ENCODE results near the gene C1orf21.
A peak's percentile ranks its signal among the peaks of the same experiment; 100 is the strongest.

C1orf21 gene

GRCh38 chr1:184646824-184647223 is 260.0 kb downstream of the C1orf21 start:
- no peaks in the 10 kb centered on the region for H3K27me3 ChIP-seq (ENCODE audit: insufficient read depth, low read length)
- H3K14ac ChIP-seq (ENCODE audit: low read length), result no peak overlapping the region
- no peak overlapping the region for H2BK12ac ChIP-seq (ENCODE audit: low read length)
- no peak overlapping the region for H3K23ac ChIP-seq (ENCODE audit: low read length)
- H3K18ac ChIP-seq (ENCODE audit: low read length), result no peak overlapping the region
- H3K27ac ChIP-seq (ENCODE audit: low read depth, low read length), result no peak overlapping the region
- no peak for DNase-seq
- no peaks in the 10 kb centered on the region for H3K9me3 ChIP-seq (ENCODE audit: insufficient read depth, low read depth, low read length)
- peak overlapping the region; percentile 11 for H3K4me3 ChIP-seq (ENCODE audit: low read depth, low read length)
- H4K12ac ChIP-seq (ENCODE audit: low read depth, low read length), result no peak overlapping the region
- no peak overlapping the region for H2BK5ac ChIP-seq (ENCODE audit: low read depth, low read length, poor library complexity)
- no CpG with 5 or more reads among the region's 3 CpGs for WGBS (ENCODE audit: extremely low coverage, insufficient coverage, insufficient read length)
- no peak overlapping the region for H4K8ac ChIP-seq (ENCODE audit: low read depth, low read length)
- H4K91ac ChIP-seq (ENCODE audit: low read depth, low read length), result no peak overlapping the region
- no peak overlapping the region for H2AK5ac ChIP-seq (ENCODE audit: low read length)
- H3K36me3 ChIP-seq (ENCODE audit: control insufficient read depth in 1 of 2, insufficient read depth in 2 of 2, low read length in 2 of 2), result no peaks in the 10 kb centered on the region
- no peak overlapping the region for H2BK120ac ChIP-seq (ENCODE audit: insufficient read depth, low read length, poor library complexity)
- H3K79me2 ChIP-seq (ENCODE audit: control insufficient read depth, insufficient read depth, low read length, poor library complexity), result no peaks in the 10 kb centered on the region
- H2AFZ ChIP-seq (ENCODE audit: insufficient read depth, low read length, poor library complexity), result no peak overlapping the region
- no peak overlapping the region for H3K4me2 ChIP-seq (ENCODE audit: low read length)
- peaks cover 0 to 2% of the 10 kb centered on the region in 2 experiments for H3K4me1 ChIP-seq (ENCODE audit: control insufficient read depth in 1 of 2, insufficient read depth in 2 of 2, low read length in 2 of 2)
- H3K4ac ChIP-seq (ENCODE audit: low read depth, low read length), result no peak overlapping the region
- H3K9ac ChIP-seq (ENCODE audit: low read length), result no peak overlapping the region
- H3K79me1 ChIP-seq (ENCODE audit: low read length), result no peaks in the 10 kb centered on the region

GRCh38 chr1:184647471-184647870 is 260.6 kb downstream of the C1orf21 start:
- no peaks in the 10 kb centered on the region for H3K79me1 ChIP-seq (ENCODE audit: low read length)
- H3K36me3 ChIP-seq (ENCODE audit: control insufficient read depth in 1 of 2, insufficient read depth in 2 of 2, low read length in 2 of 2), result no peaks in the 10 kb centered on the region
- no CpG with 5 or more reads among the region's 4 CpGs for WGBS (ENCODE audit: extremely low coverage, insufficient coverage, insufficient read length)
- no peak overlapping the region for H3K4me2 ChIP-seq (ENCODE audit: low read length)
- no peak overlapping the region for H2AK5ac ChIP-seq (ENCODE audit: low read length)
- H3K18ac ChIP-seq (ENCODE audit: low read length), result no peak overlapping the region
- no peak overlapping the region for H4K91ac ChIP-seq (ENCODE audit: low read depth, low read length)
- H3K9me3 ChIP-seq (ENCODE audit: insufficient read depth, low read depth, low read length), result no peaks in the 10 kb centered on the region
- H2BK12ac ChIP-seq (ENCODE audit: low read length), result no peak overlapping the region
- H3K27me3 ChIP-seq (ENCODE audit: insufficient read depth, low read length), result no peaks in the 10 kb centered on the region
- H3K79me2 ChIP-seq (ENCODE audit: control insufficient read depth, insufficient read depth, low read length, poor library complexity), result no peaks in the 10 kb centered on the region
- no peak for DNase-seq
- H4K8ac ChIP-seq (ENCODE audit: low read depth, low read length), result no peak overlapping the region
- no peak overlapping the region for H2AFZ ChIP-seq (ENCODE audit: insufficient read depth, low read length, poor library complexity)
- no peak overlapping the region for H4K12ac ChIP-seq (ENCODE audit: low read depth, low read length)
- H3K23ac ChIP-seq (ENCODE audit: low read length), result no peak overlapping the region
- no peak overlapping the region for H2BK120ac ChIP-seq (ENCODE audit: insufficient read depth, low read length, poor library complexity)
- H3K4me3 ChIP-seq (ENCODE audit: low read depth, low read length), result peak overlapping the region; percentile 11
- no peak overlapping the region for H3K4ac ChIP-seq (ENCODE audit: low read depth, low read length)
- H3K4me1 ChIP-seq (ENCODE audit: control insufficient read depth in 1 of 2, insufficient read depth in 2 of 2, low read length in 2 of 2), result peaks cover 0 to 2% of the 10 kb centered on the region in 2 experiments
- H3K14ac ChIP-seq (ENCODE audit: low read length), result no peak overlapping the region
- H2BK5ac ChIP-seq (ENCODE audit: low read depth, low read length, poor library complexity), result no peak overlapping the region
- no peak overlapping the region for H3K27ac ChIP-seq (ENCODE audit: low read depth, low read length)
- no peak overlapping the region for H3K9ac ChIP-seq (ENCODE audit: low read length)

- whole genome bisulfite sequencing (ENCODE audit: extremely low coverage, insufficient coverage, insufficient read length), result no CpG with 5 or more reads among the region's 4 CpGs
These were observed 261.5 kb downstream of the C1orf21 start for GRCh38 chr1:184648160-184648855.

GRCh38 chr1:184648856-184649201 is 262.0 kb downstream of the C1orf21 start:
- H3K4me2 ChIP-seq (ENCODE audit: low read length), result no peak overlapping the region

More at GRCh38 chr1:184648160-184648855, 261.5 kb downstream of the C1orf21 start:
- Histone ChIP-seq H4K8ac (ENCODE audit: low read depth, low read length) (no peak overlapping the region), H3K4me3 (ENCODE audit: low read depth, low read length) (no peak overlapping the region), H2BK5ac (ENCODE audit: low read depth, low read length, poor library complexity) (no peak overlapping the region), H3K4ac (ENCODE audit: low read depth, low read length) (no peak overlapping the region), H2BK120ac (ENCODE audit: insufficient read depth, low read length, poor library complexity) (no peak overlapping the region), H3K9me3 (ENCODE audit: insufficient read depth, low read depth, low read length) (no peaks in the 10 kb centered on the region), H3K14ac (ENCODE audit: low read length) (no peak overlapping the region), H3K18ac (ENCODE audit: low read length) (no peak overlapping the region), H3K9ac (ENCODE audit: low read length) (no peak overlapping the region), H2BK12ac (ENCODE audit: low read length) (no peak overlapping the region), H3K27ac (ENCODE audit: low read depth, low read length) (no peak overlapping the region), H3K79me2 (ENCODE audit: control insufficient read depth, insufficient read depth, low read length, poor library complexity) (no peaks in the 10 kb centered on the region), H2AK5ac (ENCODE audit: low read length) (no peak overlapping the region), H3K27me3 (ENCODE audit: insufficient read depth, low read length) (no peaks in the 10 kb centered on the region), H4K91ac (ENCODE audit: low read depth, low read length) (no peak overlapping the region), H4K12ac (ENCODE audit: low read depth, low read length) (no peak overlapping the region), H3K4me1 (ENCODE audit: control insufficient read depth in 1 of 2, insufficient read depth in 2 of 2, low read length in 2 of 2) (peaks cover 0 to 2% of the 10 kb centered on the region in 2 experiments), H3K36me3 (ENCODE audit: control insufficient read depth in 1 of 2, insufficient read depth in 2 of 2, low read length in 2 of 2) (no peaks in the 10 kb centered on the region), H3K79me1 (ENCODE audit: low read length) (no peaks in the 10 kb centered on the region), H2AFZ (ENCODE audit: insufficient read depth, low read length, poor library complexity) (no peak overlapping the region), H3K23ac (ENCODE audit: low read length) (no peak overlapping the region), H3K4me2 (ENCODE audit: low read length) (no peak overlapping the region)
- peak in 1 of 2 donors; percentile 31 for DNase-seq

More at GRCh38 chr1:184648856-184649201, 262.0 kb downstream of the C1orf21 start:
- Histone ChIP-seq H2AFZ (ENCODE audit: insufficient read depth, low read length, poor library complexity) (no peak overlapping the region), H3K4me1 (ENCODE audit: control insufficient read depth in 1 of 2, insufficient read depth in 2 of 2, low read length in 2 of 2) (peaks cover 0 to 2% of the 10 kb centered on the region in 2 experiments), H3K27ac (ENCODE audit: low read depth, low read length) (no peak overlapping the region), H3K23ac (ENCODE audit: low read length) (no peak overlapping the region), H3K79me1 (ENCODE audit: low read length) (no peaks in the 10 kb centered on the region), H2BK5ac (ENCODE audit: low read depth, low read length, poor library complexity) (no peak overlapping the region), H4K12ac (ENCODE audit: low read depth, low read length) (no peak overlapping the region), H3K4ac (ENCODE audit: low read depth, low read length) (no peak overlapping the region), H3K18ac (ENCODE audit: low read length) (no peak overlapping the region), H2BK120ac (ENCODE audit: insufficient read depth, low read length, poor library complexity) (no peak overlapping the region), H3K9me3 (ENCODE audit: insufficient read depth, low read depth, low read length) (no peaks in the 10 kb centered on the region), H4K8ac (ENCODE audit: low read depth, low read length) (no peak overlapping the region), H3K9ac (ENCODE audit: low read length) (no peak overlapping the region), H3K36me3 (ENCODE audit: control insufficient read depth in 1 of 2, insufficient read depth in 2 of 2, low read length in 2 of 2) (no peaks in the 10 kb centered on the region), H3K79me2 (ENCODE audit: control insufficient read depth, insufficient read depth, low read length, poor library complexity) (no peaks in the 10 kb centered on the region), H4K91ac (ENCODE audit: low read depth, low read length) (no peak overlapping the region), H3K4me3 (ENCODE audit: low read depth, low read length) (no peak overlapping the region), H3K14ac (ENCODE audit: low read length) (no peak overlapping the region), H2AK5ac (ENCODE audit: low read length) (no peak overlapping the region), H2BK12ac (ENCODE audit: low read length) (no peak overlapping the region), H3K27me3 (ENCODE audit: insufficient read depth, low read length) (no peaks in the 10 kb centered on the region)
- no CpG with 5 or more reads among the region's 6 CpGs for whole genome bisulfite sequencing (ENCODE audit: extremely low coverage, insufficient coverage, insufficient read length)
- no peak for DNase-seq

Data from trophoblast cell (in vitro differentiated cells and primary cell).